ENCODE measurements around the gene TM9SF1.

GRCh38 chr14:24146978-24147760 is 48.1 kb downstream of the TM9SF1 start, which contains the start of gene RNF31:
- TF ChIP-seq CTCF (IDR thresholded peaks at IDR 0.05) (no peak), ZFX (IDR thresholded peaks at IDR 0.05; ENCODE audit: borderline replicate concordance) (no peak)

All from 22Rv1 (cell line).